K562 treated with DMSO at 1 percent for 24 hours (cell line): ENCODE measurements around the gene ZFP62. TPM values are rescaled to one million over a fixed set of nuclear protein-coding genes. Genes with fewer than 3 reads are reported as not detected.

Experiments
- total RNA-seq: library from RNA; unstranded; fragments of 300-600 nt; gene quantifications from 2 replicates; pipeline ENCODE4 v1.2.3, GENCODE V29; 2022; ENCODE audit warnings: low read depth; ENCODE audit not compliant: insufficient read depth

The ZFP62 gene
- 8.3 and 10.7 TPM in 2 replicates for total RNA-seq

DNA sequence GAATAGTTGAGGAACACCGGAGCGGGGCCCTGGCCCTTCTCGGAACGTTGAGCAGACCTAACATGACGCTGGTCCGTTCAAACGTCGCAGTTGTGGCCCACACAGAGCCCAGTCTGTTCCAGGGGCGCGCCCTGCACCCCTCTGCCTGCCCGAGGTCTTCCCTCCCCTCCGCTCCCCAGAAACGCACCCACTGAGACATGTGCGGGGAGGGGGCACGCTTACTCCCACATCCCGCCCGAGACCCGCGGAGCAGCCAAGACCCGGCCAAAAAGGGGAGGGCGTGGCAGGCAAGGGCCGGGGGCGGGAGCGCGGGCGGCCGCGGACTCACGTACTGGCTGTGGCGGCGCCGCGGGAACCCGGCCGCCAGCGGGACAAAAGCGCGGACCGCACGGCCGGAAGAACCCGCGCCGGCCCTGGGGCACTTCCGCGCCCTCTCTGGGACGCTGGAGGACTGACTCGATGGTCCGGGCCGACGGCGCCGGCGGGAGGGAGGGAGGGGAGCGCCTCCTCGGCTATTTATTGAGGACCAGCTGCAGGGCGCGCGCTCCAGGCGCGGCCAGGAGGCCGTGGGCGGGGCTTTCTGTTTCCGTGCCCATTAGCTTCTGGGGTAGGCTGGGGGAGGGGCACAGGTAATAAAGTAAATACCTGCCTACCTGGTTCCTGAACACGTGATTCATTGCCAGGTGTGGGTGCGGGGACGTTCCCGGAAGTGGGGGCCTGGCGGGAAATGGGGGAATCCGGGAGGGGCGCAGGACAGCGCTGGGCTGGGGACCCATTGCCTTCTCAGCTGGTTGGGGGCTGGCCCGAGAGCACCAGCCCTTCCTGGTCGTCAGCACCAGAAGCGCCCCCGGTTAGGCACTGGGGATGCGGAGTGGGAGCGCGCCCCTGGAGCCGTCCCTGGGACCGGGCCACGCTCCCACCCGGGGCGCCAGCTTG is at the start of gene ZFP62:
Gene ZFP62, minus strand, starts transcription at position 390 of the 936 bp plus-strand sequence. Its CDS starts 57 bp downstream, at position 333.

DNA sequence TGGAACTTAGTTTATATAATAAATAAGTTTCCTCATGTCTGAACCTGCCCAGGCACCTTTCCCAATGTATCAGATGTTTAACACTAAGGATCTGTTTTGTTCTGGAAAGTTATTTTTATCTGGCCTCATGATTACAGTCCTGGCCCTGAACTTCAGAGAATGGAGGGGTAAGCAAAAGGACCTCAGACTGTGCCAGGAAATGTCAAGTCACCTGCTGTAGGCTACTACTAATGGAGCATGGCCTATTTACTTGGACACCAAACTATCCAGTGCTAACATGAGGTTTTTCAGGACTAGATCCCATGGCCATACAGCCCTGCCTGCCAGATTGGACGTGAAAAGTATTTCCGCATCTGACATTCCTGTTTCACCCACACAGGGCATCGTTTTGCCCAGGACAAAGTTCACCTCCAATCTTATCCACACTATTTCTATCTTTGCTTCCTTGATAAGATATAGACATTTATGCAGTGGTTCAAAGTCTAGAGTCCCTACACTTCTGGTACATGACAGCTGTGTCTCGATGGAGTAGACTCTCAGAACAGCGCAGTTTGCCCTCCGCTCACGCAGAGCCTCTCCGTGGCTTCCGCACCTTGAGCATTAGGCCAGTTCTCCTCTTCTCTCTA is 37.7 kb upstream of the ZFP62 start, which contains the start of gene BTNL8:
Gene BTNL8, plus strand, starts transcription at position 539 of the 626 bp plus-strand sequence. CDS start 152 bp downstream, outside the sequence.

DNA sequence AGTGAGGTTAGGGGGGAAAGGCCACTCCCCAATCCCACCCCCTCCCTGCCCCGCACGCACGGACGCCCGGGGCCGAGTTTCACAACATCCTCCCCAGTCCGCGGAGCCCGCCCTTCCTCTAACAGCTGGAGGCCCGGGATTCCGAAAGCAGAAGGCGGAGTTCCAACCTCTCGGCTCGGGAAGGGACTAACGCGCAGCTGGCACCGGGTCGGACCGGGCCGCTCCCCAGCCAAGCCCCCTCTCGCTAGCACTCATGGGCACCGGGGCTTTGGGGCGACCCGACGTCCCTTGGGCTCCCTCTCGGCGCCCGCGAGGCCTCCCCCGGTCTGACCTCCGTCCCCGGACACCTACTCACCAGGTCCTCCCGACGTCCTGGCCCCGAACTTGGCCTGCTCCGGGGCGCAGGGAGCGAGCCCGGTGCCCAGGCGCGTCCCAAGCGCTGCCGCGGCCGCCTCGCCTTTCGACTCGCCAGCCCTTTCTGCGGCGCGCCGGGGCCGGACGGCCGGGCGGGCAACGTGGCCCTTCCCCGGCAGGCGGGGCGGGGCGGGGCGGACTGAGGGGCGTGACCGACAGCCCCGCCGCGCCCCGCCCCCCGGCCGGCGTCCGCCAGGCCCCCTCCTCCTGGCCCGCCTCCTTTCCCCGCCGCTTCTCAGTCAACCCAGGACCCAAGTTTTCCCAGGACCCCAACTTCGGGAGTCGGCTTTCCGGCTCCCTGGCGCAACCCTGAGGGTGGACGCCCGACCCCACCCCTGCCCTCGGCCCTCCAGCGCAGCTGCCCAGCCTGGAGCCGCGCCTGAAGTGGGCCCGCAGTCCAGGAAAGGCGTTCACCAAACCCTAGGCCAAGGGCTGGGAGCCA is 58.5 kb downstream of the ZFP62 start, which contains the start of gene MGAT1:
Gene MGAT1, minus strand, starts transcription at position 482 of the 856 bp plus-strand sequence. CDS start 9,835 bp downstream, outside the sequence.

Other genes starting within 250 kb of the ZFP62 start
- 1.3 and 1.5 TPM in 2 replicates for gene FLT4, start 211.7 kb downstream of the ZFP62 start, total RNA-seq
- gene OR2Y1, start 121.2 kb downstream of the ZFP62 start, total RNA-seq, result not detected in 2 replicates
- 160 and 162 TPM in 2 replicates for gene MGAT1, start 58.5 kb downstream of the ZFP62 start, total RNA-seq
- 0.29 TPM in 1 of 2 replicates, not detected in the other for gene BTNL8, start 37.9 kb upstream of the ZFP62 start, total RNA-seq
- gene BTNL3, start 127.6 kb upstream of the ZFP62 start, total RNA-seq, result 0.31 and 0.34 TPM in 2 replicates
- 29.3 and 31.3 TPM in 2 replicates for gene BTNL9, start 179.0 kb upstream of the ZFP62 start, total RNA-seq